CD4-positive, alpha-beta T cell (primary cell): ENCODE data around the gene PLEKHH3. TPM values are rescaled to one million over a fixed set of nuclear protein-coding genes. Genes with fewer than 3 reads are reported as not detected.

Experiments used
- ATAC-seq: fragments of 200-7000 bp; cut with Tn5 transposase; one replicate; pipeline ENCODE4 v1.10.0; 2022; ENCODE audit warnings: mild to moderate bottlenecking; ENCODE audit not compliant: poor library complexity
- CTCF ChIA-PET: fragments of 350-600 bp; sonication (Branson Sonifier 250); formaldehyde crosslinking; loops from one replicate; lab custom pipeline; 2021; ENCODE audit warnings: antibody characterized with exemption, inconsistent platforms; lab: Charles Lee
- POLR2A ChIA-PET: fragments of 350-600 bp; sonication (Branson Sonifier 250); formaldehyde crosslinking; loops from one replicate; lab custom pipeline; 2021; ENCODE audit warnings: antibody characterized with exemption, inconsistent platforms; lab: Charles Lee
- DNase-seq, 14 experiments: peaks; one replicate each; pipeline ENCODE4 v3.0.0-alpha.2; 2013 to 2020; ENCODE audit warnings: mixed read lengths in 2 of 14
- H3K27ac ChIP-seq, 2 donors: one replicate each; pipeline versions ENCODE4 v1.5.1 to v1.7.0; 2013; ENCODE audit warnings: low read length in 2 of 2, low read depth in 1 of 2, mild to moderate bottlenecking in 1 of 2
- H3K27me3 ChIP-seq, 2 experiments: 1 replicate in 1 of 2; 2 replicates in 1 of 2; pipeline versions ENCODE4 v1.6.1 to v1.7.0; 2013; ENCODE audit warnings: low read length in 2 of 2, control low read depth in 1 of 2, mild to moderate bottlenecking in 1 of 2, moderate library complexity in 1 of 2; ENCODE audit not compliant: insufficient read depth in 2 of 2, control insufficient read depth in 1 of 2
- H3K36me3 ChIP-seq: one replicate; pipeline ENCODE4 v1.6.1; 2013; ENCODE audit warnings: low read length, control low read depth; ENCODE audit not compliant: insufficient read depth
- H3K4me1 ChIP-seq: one replicate; pipeline ENCODE4 v1.6.1; 2013; ENCODE audit warnings: low read length, control low read depth; ENCODE audit not compliant: insufficient read depth
- H3K4me3 ChIP-seq: one replicate; pipeline ENCODE4 v1.5.1; 2013; ENCODE audit warnings: mild to moderate bottlenecking, low read length, moderate library complexity
- H3K9me3 ChIP-seq, 2 experiments: 1 replicate in 1 of 2; 2 replicates in 1 of 2; pipeline versions ENCODE4 v1.6.1 to v1.7.0; 2013; ENCODE audit warnings: low read length in 2 of 2, mild to moderate bottlenecking in 2 of 2, control low read depth in 1 of 2, moderate library complexity in 1 of 2; ENCODE audit not compliant: control insufficient read depth in 1 of 2, insufficient read depth in 1 of 2
- H3K27ac Mint-ChIP-seq: one replicate; pipeline ENCODE4 v1.8.0; 2020; ENCODE audit warnings: mixed read lengths
- H3K27me3 Mint-ChIP-seq: one replicate; pipeline ENCODE4 v1.8.0; 2021; ENCODE audit warnings: mixed read lengths
- H3K36me3 Mint-ChIP-seq: one replicate; pipeline ENCODE4 v1.8.0; 2021; ENCODE audit warnings: low read depth, mixed read lengths
- H3K4me1 Mint-ChIP-seq: one replicate; pipeline ENCODE4 v1.8.0; 2021; ENCODE audit warnings: low read depth, mixed read lengths
- H3K4me3 Mint-ChIP-seq: one replicate; pipeline ENCODE4 v1.8.0; 2020; ENCODE audit warnings: mild to moderate bottlenecking, mixed read lengths
- H3K9me3 Mint-ChIP-seq: one replicate; pipeline ENCODE4 v1.8.0; 2020; ENCODE audit warnings: mixed read lengths
- intact Hi-C, 2 experiments: fragments of 100-400 bp; cut with DNase I in 1 of 2; cut with micrococcal nuclease in 1 of 2; formaldehyde crosslinking; loops; one replicate each; pipeline versions ENCODE4 v1.15.1 to v1.9.0; 2023 to 2025; cut with DNase I, micrococcal nuclease
- total RNA-seq, 174 experiments: library from RNA in 2 of 174; stranded (reverse) in 2 of 174; gene quantifications; one replicate each; pipeline ENCODE4 v1.2.3 and lab custom pipeline; 2021 to 2026
- TF ChIP-seq, protein P1 (sequence below): fragments of 200-600 bp; IDR thresholded peaks from one replicate; pipeline ENCODE4 v1.8.0; 2022; ENCODE audit warnings: antibody characterized with exemption, mild to moderate bottlenecking

PLEKHH3 gene
- total RNA-seq, 2 experiments from 2014 or later: 0.60 to 1.1 TPM

DNA sequence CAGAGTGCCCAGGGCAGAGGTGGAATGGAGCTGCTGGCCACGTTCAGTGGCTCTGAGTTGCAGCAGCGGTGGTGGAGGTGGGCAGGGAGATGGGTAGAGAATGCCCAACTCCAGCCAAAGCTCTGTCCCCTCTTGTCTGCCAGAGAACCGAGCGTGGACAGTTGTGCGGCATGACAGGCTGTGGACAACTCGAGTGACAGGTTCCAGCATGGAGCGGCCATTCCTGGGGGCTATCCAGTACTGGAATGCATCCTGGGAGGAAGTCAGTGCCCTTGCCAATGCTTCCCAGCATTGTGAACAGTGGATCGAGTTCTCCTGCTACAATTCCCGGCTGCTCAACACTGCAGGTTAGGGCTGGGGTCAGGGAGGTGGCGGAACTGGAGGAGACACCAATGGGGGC lies 13.8 kb upstream of the PLEKHH3 start:
- DNase-seq: no peak
- POLR2A ChIA-PET: no interaction called here
- intact Hi-C loops: no loop called here
- H3K4me3 ChIP-seq: no peak overlapping the region
- TF ChIP-seq, protein P1, sequence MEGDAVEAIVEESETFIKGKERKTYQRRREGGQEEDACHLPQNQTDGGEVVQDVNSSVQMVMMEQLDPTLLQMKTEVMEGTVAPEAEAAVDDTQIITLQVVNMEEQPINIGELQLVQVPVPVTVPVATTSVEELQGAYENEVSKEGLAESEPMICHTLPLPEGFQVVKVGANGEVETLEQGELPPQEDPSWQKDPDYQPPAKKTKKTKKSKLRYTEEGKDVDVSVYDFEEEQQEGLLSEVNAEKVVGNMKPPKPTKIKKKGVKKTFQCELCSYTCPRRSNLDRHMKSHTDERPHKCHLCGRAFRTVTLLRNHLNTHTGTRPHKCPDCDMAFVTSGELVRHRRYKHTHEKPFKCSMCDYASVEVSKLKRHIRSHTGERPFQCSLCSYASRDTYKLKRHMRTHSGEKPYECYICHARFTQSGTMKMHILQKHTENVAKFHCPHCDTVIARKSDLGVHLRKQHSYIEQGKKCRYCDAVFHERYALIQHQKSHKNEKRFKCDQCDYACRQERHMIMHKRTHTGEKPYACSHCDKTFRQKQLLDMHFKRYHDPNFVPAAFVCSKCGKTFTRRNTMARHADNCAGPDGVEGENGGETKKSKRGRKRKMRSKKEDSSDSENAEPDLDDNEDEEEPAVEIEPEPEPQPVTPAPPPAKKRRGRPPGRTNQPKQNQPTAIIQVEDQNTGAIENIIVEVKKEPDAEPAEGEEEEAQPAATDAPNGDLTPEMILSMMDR: no peak
- CTCF ChIA-PET: no interaction called here
- no peak overlapping the region for H3K4me3 Mint-ChIP-seq
- H3K27me3 Mint-ChIP-seq: peaks cover 2% of the 10 kb centered on the region
- peaks cover 3% of the 10 kb centered on the region for H3K36me3 ChIP-seq
- no peaks in the 10 kb centered on the region for H3K9me3 Mint-ChIP-seq
- no peaks in the 10 kb centered on the region for H3K27me3 ChIP-seq
- peaks cover under 1% of the 10 kb centered on the region for H3K36me3 Mint-ChIP-seq
- H3K27ac Mint-ChIP-seq: no peak overlapping the region
- no peaks in the 10 kb centered on the region for H3K9me3 ChIP-seq
- H3K4me1 ChIP-seq: no peaks in the 10 kb centered on the region
- no peak overlapping the region for H3K27ac ChIP-seq
- no peak for ATAC-seq
- H3K4me1 Mint-ChIP-seq: no peaks in the 10 kb centered on the region

DNA sequence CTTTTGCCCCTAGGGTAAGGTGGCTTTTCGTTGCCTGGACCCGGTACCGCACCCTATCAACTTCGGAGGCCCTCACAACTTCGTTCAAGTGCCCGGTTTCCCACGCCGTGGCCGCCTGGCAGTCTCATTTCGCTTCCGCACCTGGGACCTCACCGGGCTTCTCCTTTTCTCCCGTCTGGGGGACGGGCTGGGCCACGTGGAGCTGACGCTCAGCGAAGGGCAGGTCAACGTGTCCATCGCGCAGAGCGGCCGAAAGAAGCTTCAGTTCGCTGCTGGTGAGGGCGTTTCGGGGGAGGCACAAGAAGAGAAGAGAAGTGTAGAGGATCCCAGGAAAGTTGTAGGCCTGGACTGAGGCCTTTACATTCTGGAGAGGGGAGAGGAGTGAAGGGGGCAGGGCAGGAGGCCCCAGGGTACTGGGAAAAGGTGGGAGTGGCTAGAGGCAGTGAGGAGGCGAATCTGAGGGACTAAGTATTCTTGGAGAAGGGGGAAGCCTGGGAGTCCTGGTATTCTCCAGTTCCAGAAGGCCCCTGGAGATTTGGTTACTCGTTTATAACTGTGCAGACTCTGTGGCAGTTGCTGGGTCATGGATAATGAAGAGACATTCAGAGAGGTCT lies 11.0 kb upstream of the PLEKHH3 start:
- Histone ChIP-seq H3K4me1 (peaks cover 11% of the 10 kb centered on the region), H3K4me3 (no peak overlapping the region), H3K36me3 (no peaks in the 10 kb centered on the region), H3K27me3 (peaks cover 10% of the 10 kb centered on the region in 2 experiments), H3K9me3 (no peaks in the 10 kb centered on the region), H3K27ac (no peak overlapping the region)
- ATAC-seq (no peak), DNase-seq (no peak)
- CTCF ChIA-PET: no interaction called here
- Mint-ChIP-seq H3K4me3 (no peak overlapping the region), H3K27ac (no peak overlapping the region), H3K36me3 (no peaks in the 10 kb centered on the region), H3K27me3 (peaks cover 22% of the 10 kb centered on the region), H3K9me3 (no peaks in the 10 kb centered on the region), H3K4me1 (peaks cover 12% of the 10 kb centered on the region)
- intact Hi-C loops: no loop called here
- TF ChIP-seq, protein P1: no peak
- POLR2A ChIA-PET: no interaction called here

DNA sequence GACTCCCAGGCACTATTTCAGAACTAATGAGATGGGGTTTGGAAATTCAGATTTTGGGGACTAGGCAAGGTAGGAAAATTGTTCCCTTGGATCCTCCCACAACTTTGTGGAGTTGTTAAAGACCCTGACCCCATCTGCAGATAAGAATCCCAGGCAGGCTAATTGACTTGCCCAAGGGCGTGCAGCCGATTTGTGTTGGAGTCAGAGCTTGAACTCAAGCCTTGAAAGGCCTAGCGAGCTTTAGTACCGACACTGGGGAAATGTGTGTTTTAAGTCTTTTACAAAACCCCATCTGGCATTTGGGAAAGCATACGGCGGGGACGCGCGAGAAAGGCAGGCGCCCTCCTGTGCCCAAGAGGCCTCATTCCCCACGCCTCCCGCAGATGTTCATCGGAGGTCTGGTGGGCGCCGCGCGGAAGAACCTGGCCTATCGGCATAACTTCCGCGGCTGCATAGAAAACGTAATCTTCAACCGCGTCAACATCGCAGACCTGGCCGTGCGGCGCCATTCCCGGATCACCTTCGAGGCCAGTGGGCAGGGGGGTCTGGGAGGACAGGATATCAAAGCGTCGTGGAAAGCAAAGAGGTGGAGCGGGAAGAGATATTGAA lies 9.8 kb upstream of the PLEKHH3 start:
- Histone ChIP-seq H3K4me1 (peaks cover 23% of the 10 kb centered on the region), H3K27me3 (peaks cover 18 to 21% of the 10 kb centered on the region in 2 experiments), H3K9me3 (no peaks in the 10 kb centered on the region), H3K36me3 (no peaks in the 10 kb centered on the region), H3K27ac (no peak overlapping the region), H3K4me3 (no peak overlapping the region)
- POLR2A ChIA-PET: no interaction called here
- intact Hi-C loops: no loop called here
- peaks cover 24% of the 10 kb centered on the region for H3K4me1 Mint-ChIP-seq
- no peaks in the 10 kb centered on the region for H3K9me3 Mint-ChIP-seq
- DNase-seq (no peak), ATAC-seq (no peak)
- TF ChIP-seq, protein P1: no peak
- CTCF ChIA-PET: no interaction called here
- H3K27me3 Mint-ChIP-seq: peaks cover 34% of the 10 kb centered on the region
- H3K36me3 Mint-ChIP-seq: no peaks in the 10 kb centered on the region
- no peak overlapping the region for H3K27ac Mint-ChIP-seq
- H3K4me3 Mint-ChIP-seq: no peak overlapping the region
